ENCODE results near the gene SYCP2L.

SYCP2L gene

GRCh38 chr6:11023032-11023431 lies 136.2 kb downstream of the SYCP2L start:
- peaks cover 28% of the 10 kb centered on the region for H3K27me3 ChIP-seq
- H3K9me3 ChIP-seq: no peaks in the 10 kb centered on the region
- no peak overlapping the region for H3K4me3 ChIP-seq (ENCODE audit: low read depth, low read length)
- no peak for DNase-seq
- TF ChIP-seq CTCF (IDR thresholded peaks at IDR 0.05; ENCODE audit: low read depth, low read length): no peak
- no peaks in the 10 kb centered on the region for H3K36me3 ChIP-seq
- H3K4me1 ChIP-seq: no peaks in the 10 kb centered on the region

All from BE2C (cell line).